SU-DHL-6 (cell line): ENCODE results near the gene EHD4.

Experiments
- CTCF ChIP-seq: fragments of 200-600 bp; sonication (generic); IDR thresholded peaks from one replicate; pipeline ENCODE4 v1.5.1; 2017; ENCODE audit warnings: antibody characterized with exemption, mild to moderate bottlenecking, low read length, moderate library complexity; ENCODE audit not compliant: insufficient read depth, poor library complexity, severe bottlenecking
- EZH2phosphoT487 ChIP-seq: fragments of 200-600 bp; sonication (generic), shearing (Covaris generic); conservative IDR thresholded peaks from 2 replicates; pipeline ENCODE4 v1.6.1; 2018; ENCODE audit warnings: mild to moderate bottlenecking, antibody characterized with exemption, low read length, moderate library complexity, mixed read lengths

DNA sequence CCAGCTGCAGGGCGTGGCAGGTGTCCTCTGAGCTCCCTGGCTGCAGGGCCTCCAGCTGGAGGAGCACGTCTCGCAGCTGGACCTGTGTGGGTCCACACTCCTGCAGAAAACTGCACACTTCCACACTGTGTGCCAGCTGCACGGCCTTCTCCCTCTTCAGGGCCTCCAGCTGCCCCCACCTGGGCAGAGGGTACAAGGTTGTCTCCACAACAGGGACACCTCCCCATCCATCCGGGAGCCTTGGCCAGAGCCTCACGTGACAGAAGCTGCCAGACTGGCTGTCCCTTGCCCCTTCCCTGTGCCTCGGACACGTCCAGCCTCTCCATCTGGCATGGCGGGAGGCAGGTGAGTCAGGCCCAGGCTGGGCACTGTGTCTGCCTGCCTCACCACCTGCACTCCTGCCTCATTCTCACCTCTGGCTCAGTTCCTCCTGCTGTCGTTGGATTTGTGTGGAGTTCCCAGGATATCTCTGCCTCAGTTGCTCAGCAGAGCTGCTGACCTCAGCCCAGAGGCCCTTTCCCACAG, 93.0 kb downstream of the EHD4 start:
- TF ChIP-seq CTCF = no peak
- no peak for TF ChIP-seq EZH2phosphoT487
